IMR-90 (cell line): ENCODE data around the gene PPP3CB. TPM values are rescaled to one million over a fixed set of nuclear protein-coding genes. Genes with fewer than 3 reads are reported as not detected.

Source experiments
- ATAC-seq: fragments of 200-7000 bp; cut with Tn5 transposase; 2 replicates; pipeline ENCODE4 v1.9.1; 2020; ENCODE audit warnings: low read depth, mild to moderate bottlenecking, moderate library complexity
- BruUV-seq: library from RNA; stranded (reverse); fragments of 400-500 nt; replicated peaks from 2 replicates; lab custom pipeline; 2021; lab: Mats Ljungman, UMichigan
- CTCF ChIA-PET: fragments of 300-600 bp; formaldehyde crosslinking; extraction: SDS; loops from one replicate; lab custom pipeline; 2021; ENCODE audit warnings: antibody characterized with exemption; lab: Yijun Ruan, JAX
- POLR2A ChIA-PET: fragments of 300-600 bp; sonication (Branson Sonifier 250); formaldehyde crosslinking; loops from one replicate; lab custom pipeline; 2022; ENCODE audit warnings: antibody characterized with exemption; ENCODE audit not compliant: unreplicated experiment; lab: Charles Lee
- DNase-seq: peaks from one replicate; pipeline ENCODE4 v3.0.0; 2013
- H2AFZ ChIP-seq: replicated peaks from 2 replicates; pipeline ENCODE3; 2013; ENCODE audit warnings: low read length, mild to moderate bottlenecking; ENCODE audit not compliant: poor library complexity
- H2AK5ac ChIP-seq: 2 replicates; pipeline ENCODE4 v1.6.1; 2013; ENCODE audit warnings: low read depth, low read length, inconsistent platforms
- H2AK9ac ChIP-seq: replicated peaks from 2 replicates; pipeline ENCODE3; 2013; ENCODE audit warnings: mild to moderate bottlenecking, low read depth, low read length, moderate library complexity; ENCODE audit not compliant: poor library complexity
- H2BK120ac ChIP-seq: 2 replicates; pipeline ENCODE4 v1.6.1; 2013; ENCODE audit warnings: low read depth, low read length, inconsistent platforms
- H2BK15ac ChIP-seq: 3 replicates; pipeline ENCODE4 v1.6.1; 2013; ENCODE audit warnings: low read depth, low read length, inconsistent platforms
- H2BK20ac ChIP-seq: 2 replicates; pipeline ENCODE4 v1.6.1; 2013; ENCODE audit warnings: low read depth, mild to moderate bottlenecking, inconsistent platforms, low read length, moderate library complexity
- H2BK5ac ChIP-seq: 2 replicates; pipeline ENCODE4 v1.6.1; 2013; ENCODE audit warnings: mild to moderate bottlenecking, low read depth, low read length, inconsistent platforms; ENCODE audit not compliant: poor library complexity, severe bottlenecking
- H3K14ac ChIP-seq: replicated peaks from 2 replicates; pipeline ENCODE4 v1.6.1; 2013; ENCODE audit warnings: low read depth, low read length, inconsistent platforms
- H3K18ac ChIP-seq: 2 replicates; pipeline ENCODE4 v1.6.1; 2013; ENCODE audit warnings: low read depth, low read length, control low read depth
- H3K23ac ChIP-seq: 2 replicates; pipeline ENCODE4 v1.6.1; 2013; ENCODE audit warnings: low read depth, low read length, inconsistent platforms
- H3K27ac ChIP-seq: 2 replicates; pipeline ENCODE4 v1.5.1; 2013; ENCODE audit warnings: mild to moderate bottlenecking, control low read depth, low read length; ENCODE audit not compliant: insufficient read depth
- H3K27me3 ChIP-seq: 2 replicates; pipeline ENCODE4 v1.6.1; 2013; ENCODE audit warnings: low read length; ENCODE audit not compliant: control insufficient read depth, insufficient read depth
- H3K36me3 ChIP-seq: 2 replicates; pipeline ENCODE4 v1.6.1; 2013; ENCODE audit warnings: low read length, mixed read lengths; ENCODE audit not compliant: control insufficient read depth, insufficient read depth
- H3K4ac ChIP-seq: 2 replicates; pipeline ENCODE4 v1.6.1; 2013; ENCODE audit warnings: low read depth, low read length, inconsistent platforms
- H3K4me1 ChIP-seq: 2 replicates; pipeline ENCODE4 v1.6.1; 2013; ENCODE audit warnings: low read length, mixed read lengths; ENCODE audit not compliant: control insufficient read depth, insufficient read depth
- H3K4me2 ChIP-seq: 2 replicates; pipeline ENCODE4 v1.6.1; 2013; ENCODE audit warnings: low read depth, mild to moderate bottlenecking, control low read depth, low read length, moderate library complexity
- H3K4me3 ChIP-seq: 2 replicates; pipeline ENCODE4 v1.5.1; 2013; ENCODE audit warnings: low read depth, mild to moderate bottlenecking, control low read depth, low read length, moderate library complexity; ENCODE audit not compliant: insufficient read depth
- H3K56ac ChIP-seq: 2 replicates; pipeline ENCODE4 v1.6.1; 2013; ENCODE audit warnings: low read length, inconsistent platforms; ENCODE audit not compliant: insufficient read depth; ENCODE audit errors: extremely low read depth
- H3K79me1 ChIP-seq, 2 experiments: 2 replicates each; pipeline ENCODE4 v1.6.1; 2013; ENCODE audit warnings: low read length in 2 of 2, inconsistent platforms in 1 of 2, low read depth in 1 of 2
- H3K9ac ChIP-seq: 2 replicates; pipeline ENCODE4 v1.6.1; 2013; ENCODE audit warnings: low read depth, low read length, control low read depth
- H3K9me1 ChIP-seq: 2 replicates; pipeline ENCODE4 v1.6.1; 2013; ENCODE audit warnings: low read length, inconsistent platforms; ENCODE audit not compliant: insufficient read depth
- H3K9me3 ChIP-seq: 2 replicates; pipeline ENCODE4 v1.6.1; 2013; ENCODE audit warnings: low read length; ENCODE audit not compliant: control insufficient read depth, insufficient read depth
- H4K20me1 ChIP-seq: 2 replicates; pipeline ENCODE4 v1.6.1; 2013; ENCODE audit warnings: low read length, inconsistent platforms; ENCODE audit not compliant: insufficient read depth
- H4K5ac ChIP-seq: 2 replicates; pipeline ENCODE4 v1.6.1; 2013; ENCODE audit warnings: mild to moderate bottlenecking, low read depth, low read length, control low read depth
- H4K8ac ChIP-seq, 2 experiments: 2 replicates each; pipeline ENCODE4 v1.6.1; 2013; ENCODE audit warnings: low read depth in 2 of 2, low read length in 2 of 2, control low read depth in 1 of 2, inconsistent platforms in 1 of 2
- H4K91ac ChIP-seq: 2 replicates; pipeline ENCODE4 v1.6.1; 2013; ENCODE audit warnings: low read depth, low read length, inconsistent platforms; ENCODE audit not compliant: insufficient read depth
- BHLHE40 ChIP-seq: fragments of 150-350 bp; IDR thresholded peaks from 2 replicates; pipeline ENCODE4 v1.6.1; 2016; ENCODE audit warnings: mild to moderate bottlenecking, low read depth, low read length
- SMC3 ChIP-seq: fragments of 150-350 bp; IDR thresholded peaks from 2 replicates; pipeline ENCODE4 v1.6.1; 2016; ENCODE audit warnings: low read depth, mild to moderate bottlenecking, antibody characterized with exemption, low read length, moderate library complexity
- dilution Hi-C: fragments of 300-500 bp; cut with HindIII; formaldehyde crosslinking; loops from one replicate; pipeline ENCODE4 v1.14.3; 2018; ENCODE audit warnings: low sequenced_read_pairs; ENCODE audit not compliant: unreplicated experiment
- in situ Hi-C: fragments of 300-500 bp; cut with MboI; formaldehyde crosslinking; loops from 3 replicates; pipeline ENCODE4 v1.14.3; 2019; ENCODE audit warnings: low sequenced_read_pairs, inconsistent platforms, mixed read lengths
- intact Hi-C: fragments of 100-400 bp; cut with micrococcal nuclease; formaldehyde crosslinking; loops from 2 replicates; pipeline ENCODE4 v1.10.0; 2022
- polyA plus RNA-seq, 3 experiments: library from polyadenylated mRNA; depleted of rRNA; stranded (reverse); fragments of >200 nt; gene quantifications; 2 replicates each; pipeline ENCODE4 v1.2.3, GENCODE V29; 2012; ENCODE audit warnings: low replicate concordance in 1 of 3
- total RNA-seq: library from RNA; depleted of rRNA; stranded (reverse); fragments of >200 nt; gene quantifications from 2 replicates; pipeline ENCODE4 v1.2.3, GENCODE V29; 2012

The PPP3CB gene
- total and polyA plus RNA-seq, 2 of the 4 experiments (the other 2 are of a cell fraction) = 22.9 to 36.4 TPM

DNA sequence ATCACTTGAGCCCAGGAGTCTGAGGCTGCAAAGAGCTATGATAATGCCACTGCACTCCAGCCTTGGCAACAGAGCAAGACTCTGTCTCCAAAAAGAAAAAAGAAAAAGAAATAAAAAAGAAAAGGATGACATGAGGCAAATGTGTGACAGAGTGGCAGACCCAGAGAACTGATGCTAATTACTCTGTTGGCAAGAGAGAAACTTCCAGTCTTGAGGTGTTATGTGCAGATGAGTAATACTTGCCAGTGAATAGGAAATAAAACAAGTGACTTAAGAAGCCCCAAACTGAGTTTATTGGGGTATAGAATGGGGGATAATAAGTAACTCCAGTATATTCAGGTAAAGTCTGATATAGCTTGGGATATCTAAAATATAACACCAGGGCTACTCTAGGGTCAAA, 72.5 kb downstream of the PPP3CB start:
- Histone ChIP-seq H2BK15ac (no peak overlapping the region), H3K79me1 (no peaks in the 10 kb centered on the region), H4K20me1 (no peaks in the 10 kb centered on the region), H3K23ac (no peak overlapping the region), H2BK120ac (no peak overlapping the region), H3K4me2 (no peak overlapping the region), H4K5ac (no peak overlapping the region), H3K18ac (no peak overlapping the region), H3K4ac (no peak overlapping the region), H3K56ac (no peak overlapping the region), H3K27me3 (no peaks in the 10 kb centered on the region), H4K91ac (no peak overlapping the region), H2AFZ (no peak overlapping the region), H2AK5ac (no peak overlapping the region), H3K9ac (no peak overlapping the region), H4K8ac (no peak overlapping the region), H2BK20ac (no peak overlapping the region), H3K9me1 (no peaks in the 10 kb centered on the region; the same call in 1 of the 2 replicates), H2AK9ac (no peak overlapping the region), H3K9me3 (no peaks in the 10 kb centered on the region), H3K27ac (no peak overlapping the region), H3K14ac (no peak overlapping the region), H3K4me3 (no peak overlapping the region), H2BK5ac (no peak overlapping the region), H3K4me1 (no peaks in the 10 kb centered on the region), H3K36me3 (peaks cover 33% of the 10 kb centered on the region)
- no peak for TF ChIP-seq SMC3
- TF ChIP-seq BHLHE40 = no peak
- DNase-seq (no peak), ATAC-seq (no peak)
- no TSS peak for BruUV-seq
- in situ Hi-C loops = no loop called here
- POLR2A ChIA-PET = no interaction called here
- intact Hi-C loops = no loop called here
- dilution Hi-C loops = no loop called here
- CTCF ChIA-PET = no interaction called here
